Effector CD4-positive, alpha-beta T cell (primary cell): Measurements from ENCODE around the gene ADAM8.
A peak's percentile ranks its signal among the peaks of the same experiment; 100 is the strongest.

Experiments
- DNase-seq: peaks from one replicate; pipeline ENCODE4 v3.0.0-alpha.2; 2020

Gene ADAM8

GRCh38 chr10:133308421-133309099 is 31.9 kb upstream of the ADAM8 start, which contains the start of the genes TUBGCP2 and ZNF511:
Gene TUBGCP2 (minus strand): TSS chr10:133308872. CDS start chr10:133302941, 5,931 bp downstream.
Gene ZNF511 (plus strand): TSS chr10:133308914. CDS start chr10:133308944, 30 bp downstream.
- DNase-seq, result peak; percentile 83

GRCh38 chr10:133307776-133308420 is 31.2 kb upstream of the ADAM8 start:
- peak; percentile 86 for DNase-seq

GRCh38 chr10:133306941-133307379 is 30.3 kb upstream of the ADAM8 start:
- no peak for DNase-seq

- no peak for DNase-seq
These were observed 29.4 kb upstream of the ADAM8 start for GRCh38 chr10:133306097-133306476.

- DNase-seq, result no peak
These were observed 26.5 kb upstream of the ADAM8 start for GRCh38 chr10:133303206-133303605.

- no peak for DNase-seq
These were observed 25.6 kb upstream of the ADAM8 start for GRCh38 chr10:133302230-133302629.

- no peak for DNase-seq
These were observed 23.1 kb upstream of the ADAM8 start for GRCh38 chr10:133299738-133300137.

- DNase-seq, result no peak
These were observed 22.6 kb upstream of the ADAM8 start for GRCh38 chr10:133299224-133299623.

GRCh38 chr10:133298466-133298865 is 21.8 kb upstream of the ADAM8 start:
- no peak for DNase-seq

GRCh38 chr10:133297504-133297903 is 20.8 kb upstream of the ADAM8 start:
- no peak for DNase-seq

- no peak for DNase-seq
These were observed 19.0 kb upstream of the ADAM8 start for GRCh38 chr10:133295426-133296320.

GRCh38 chr10:133294189-133294588 is 17.5 kb upstream of the ADAM8 start:
- no peak for DNase-seq

- DNase-seq, result no peak
These were observed 17.1 kb upstream of the ADAM8 start for GRCh38 chr10:133293810-133294119.

- DNase-seq, result no peak
These were observed 16.5 kb upstream of the ADAM8 start for GRCh38 chr10:133292919-133293809.

- no peak for DNase-seq
These were observed 13.1 kb upstream of the ADAM8 start for GRCh38 chr10:133289761-133290160.

- no peak for DNase-seq
These were observed 11.3 kb upstream of the ADAM8 start for GRCh38 chr10:133287832-133288500.

GRCh38 chr10:133286366-133286765 is 9.7 kb upstream of the ADAM8 start:
- DNase-seq, result no peak

- no peak for DNase-seq
These were observed 8.5 kb upstream of the ADAM8 start for GRCh38 chr10:133285217-133285616.

GRCh38 chr10:133283931-133284330 is 7.3 kb upstream of the ADAM8 start:
- DNase-seq, result no peak

- DNase-seq, result no peak
These were observed 6.2 kb upstream of the ADAM8 start for GRCh38 chr10:133282846-133283390.

- no peak for DNase-seq
These were observed 5.1 kb upstream of the ADAM8 start for GRCh38 chr10:133281628-133282372.
